GM18507 (cell line): ENCODE results near the gene MPV17L.
"Not testable (repeated sequence)": the region's sequence is repeated elsewhere in the genome, so short reads cannot be mapped to it uniquely, and the experiment has no call there.

Experiments
- DNase-seq: peaks from one replicate; pipeline ENCODE4 v3.0.0; 2011; ENCODE audit warnings: low read depth; ENCODE audit not compliant: insufficient read length; ENCODE audit errors: extremely low spot score
- FAIRE-seq: peaks from 2 replicates; lab custom pipeline; 2011; peaks lifted over from hg19 to GRCh38; lab: Jason Lieb, UNC

MPV17L gene

GRCh38 chr16:15395631-15396508 lies at the start of gene MPV17L:
Gene MPV17L (plus strand): TSS chr16:15395754. CDS start chr16:15395898, 144 bp downstream.
- not testable (repeated sequence) for FAIRE-seq, DNase-seq

GRCh38 chr16:15348721-15349120 lies 46.8 kb upstream of the MPV17L start:
- not testable (repeated sequence) for FAIRE-seq, DNase-seq

DNA sequence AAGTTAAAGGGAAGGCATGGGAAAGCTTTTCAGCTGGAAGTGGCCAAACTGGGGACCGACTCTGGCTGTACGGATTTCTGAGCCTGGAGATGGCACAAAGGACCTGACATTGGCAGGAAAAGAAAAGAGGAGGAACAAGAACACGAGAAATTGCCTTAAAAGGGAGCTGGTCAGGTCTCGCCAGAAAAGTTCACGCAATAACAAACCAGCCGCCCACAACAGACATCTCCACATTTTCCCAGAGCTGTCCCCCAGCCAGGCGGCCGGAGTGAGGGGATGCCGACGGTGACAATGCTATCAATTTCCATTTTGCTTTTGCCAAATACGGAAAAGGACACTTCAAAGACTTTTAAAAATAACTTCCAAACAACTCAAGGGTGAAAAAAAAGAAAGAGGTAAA lies 44.3 kb upstream of the MPV17L start:
- FAIRE-seq, DNase-seq: not testable (repeated sequence)

DNA sequence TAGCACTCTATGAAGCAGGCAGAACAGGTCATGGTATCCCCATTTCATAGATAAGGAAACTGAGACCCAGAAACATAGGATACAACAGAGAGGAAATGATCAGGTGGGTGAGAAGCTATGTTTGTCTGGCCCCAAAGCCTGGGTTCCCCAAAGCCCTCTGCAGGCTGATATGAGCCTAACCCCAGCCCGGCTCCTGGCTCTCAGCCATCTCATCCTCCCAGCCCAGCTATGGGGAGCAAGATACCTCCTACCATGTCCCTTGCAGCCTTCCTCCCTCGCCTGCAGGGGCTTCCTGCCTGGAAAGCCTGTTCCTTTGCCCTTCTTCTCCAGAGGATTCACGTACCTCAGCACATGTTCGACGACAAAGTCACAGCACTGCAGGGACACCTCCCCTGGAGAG lies 43.8 kb upstream of the MPV17L start:
- not testable (repeated sequence) for FAIRE-seq, DNase-seq

DNA sequence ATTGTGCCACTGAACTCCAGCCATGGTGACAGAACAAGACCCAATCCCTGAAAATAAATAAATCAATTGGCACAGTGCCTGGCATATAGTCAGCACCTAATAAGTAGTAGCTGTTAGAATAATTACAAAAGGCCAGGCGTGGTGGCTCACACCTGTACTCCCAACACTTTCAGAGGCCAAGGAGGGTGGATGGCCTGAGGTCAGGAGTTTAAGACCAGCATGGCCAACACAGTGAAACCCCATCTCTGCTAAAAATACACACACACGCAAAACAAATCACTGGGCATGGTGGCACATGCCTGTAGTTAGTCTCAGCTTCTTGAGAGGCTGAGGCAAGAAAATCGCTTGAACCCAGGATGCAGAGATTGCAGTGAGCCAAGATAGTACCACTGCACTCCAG lies 42.7 kb upstream of the MPV17L start:
- not testable (repeated sequence) for DNase-seq, FAIRE-seq

DNA sequence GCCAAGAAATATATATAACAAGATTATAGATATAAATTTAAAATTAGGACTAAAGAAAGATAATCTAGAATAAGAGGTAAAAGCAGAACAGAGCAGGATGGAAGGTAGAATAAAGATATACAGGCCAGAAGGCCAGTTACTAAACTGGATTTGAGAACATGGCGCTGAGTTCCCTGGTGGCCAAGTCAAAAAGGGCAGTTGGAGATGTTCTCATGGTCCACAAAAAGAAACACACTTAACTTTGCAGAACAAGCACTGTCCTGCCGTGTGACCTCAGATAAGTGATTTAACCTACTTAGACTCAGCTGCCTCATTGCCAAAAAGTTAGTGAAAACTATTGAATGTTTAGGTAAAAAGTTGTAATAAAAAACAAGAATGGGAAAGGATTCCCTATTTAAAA lies 40.7 kb upstream of the MPV17L start:
- not testable (repeated sequence) for DNase-seq, FAIRE-seq

DNA sequence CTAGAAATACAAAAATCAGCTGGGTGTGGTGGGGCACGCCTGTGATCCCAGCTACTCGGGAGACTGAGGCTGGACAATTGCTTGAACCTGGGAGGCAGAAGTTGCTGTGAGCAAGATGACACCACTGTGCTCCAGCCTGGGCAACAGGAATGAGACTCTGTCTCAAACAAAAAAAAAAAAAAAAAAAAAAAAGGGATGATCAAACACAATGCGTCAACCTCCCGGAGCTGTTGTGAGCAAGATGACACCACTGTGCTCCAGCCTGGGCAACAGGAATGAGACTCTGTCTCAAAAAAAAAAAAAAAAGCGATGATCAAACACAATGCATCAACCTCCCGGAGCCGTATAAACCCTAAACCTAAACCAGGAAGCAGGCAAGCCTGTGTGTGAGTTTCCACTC lies 38.1 kb upstream of the MPV17L start:
- FAIRE-seq, DNase-seq: not testable (repeated sequence)

GRCh38 chr16:15378194-15378593 lies 17.4 kb upstream of the MPV17L start, which contains the start of gene NPIPA5:
Gene NPIPA5 (minus strand): TSS chr16:15378294. CDS start chr16:15378294, 0 bp downstream.
- not testable (repeated sequence) for DNase-seq, FAIRE-seq

- DNase-seq, FAIRE-seq: not testable (repeated sequence)
These were observed 12.7 kb upstream of the MPV17L start for GRCh38 chr16:15382810-15383209.

DNA sequence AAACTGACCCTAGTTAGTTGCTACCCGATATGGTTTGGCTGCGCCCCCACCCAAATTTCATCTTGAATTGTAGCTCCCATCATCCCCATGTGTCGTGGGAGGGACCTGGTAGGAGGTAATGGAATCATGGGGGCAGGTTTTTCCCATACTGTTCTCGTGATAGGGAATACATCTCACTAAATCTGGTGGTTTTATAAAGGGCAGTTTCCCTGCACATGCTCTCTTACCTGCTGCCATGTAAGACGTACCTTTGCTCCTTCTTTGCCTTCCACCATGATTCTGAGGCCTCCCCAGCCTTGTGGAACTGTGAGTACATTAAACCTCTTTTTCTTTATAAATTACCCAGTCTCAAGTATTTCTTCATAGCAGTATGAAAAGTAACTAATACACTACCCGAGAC lies 7.5 kb upstream of the MPV17L start:
- FAIRE-seq, DNase-seq: not testable (repeated sequence)

GRCh38 chr16:15389916-15390315 lies 5.6 kb upstream of the MPV17L start:
- not testable (repeated sequence) for FAIRE-seq, DNase-seq

- FAIRE-seq: not testable (repeated sequence)
These were observed 2.5 kb upstream of the MPV17L start for GRCh38 chr16:15393025-15393424.

GRCh38 chr16:15396509-15396829 lies 915 bp downstream of the MPV17L start:
- not testable (repeated sequence) for DNase-seq, FAIRE-seq

More at GRCh38 chr16:15393025-15393424, 2.5 kb upstream of the MPV17L start:
- not testable (repeated sequence) for DNase-seq

DNA sequence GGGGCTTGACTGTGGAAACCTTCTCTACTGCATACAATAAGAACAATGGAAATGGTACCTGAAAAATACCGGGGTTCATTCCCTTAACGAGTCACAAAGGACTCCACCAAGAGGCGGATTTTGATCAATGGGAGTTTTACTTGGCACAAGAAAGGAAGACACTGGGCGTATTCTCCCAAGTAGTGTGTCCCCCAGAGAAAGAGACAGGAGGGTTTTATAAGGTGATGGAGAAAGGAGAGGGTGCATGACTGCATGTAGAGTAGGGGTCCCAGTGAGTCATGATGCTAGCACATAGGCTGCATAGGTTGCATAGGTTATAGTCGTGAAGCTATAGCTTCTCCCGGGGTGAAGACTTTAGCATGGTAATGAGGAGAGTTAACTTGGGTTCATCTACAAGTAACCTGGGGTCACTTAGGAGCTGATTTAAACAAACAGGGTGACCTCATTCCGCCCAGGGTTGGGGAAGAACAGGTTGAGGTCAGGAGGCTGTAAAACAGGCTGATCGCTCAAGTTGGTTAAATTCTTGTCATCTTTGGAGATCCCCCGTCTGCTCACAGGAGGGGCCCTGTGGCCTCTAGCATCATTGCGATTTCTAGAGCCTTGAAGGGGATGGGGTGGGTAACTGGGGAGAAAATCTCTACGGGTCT lies 1.5 kb downstream of the MPV17L start:
- DNase-seq (no peak), FAIRE-seq (no peak)

- DNase-seq (no peak), FAIRE-seq (no peak)
These were observed 3.2 kb downstream of the MPV17L start for GRCh38 chr16:15398618-15399316.

DNA sequence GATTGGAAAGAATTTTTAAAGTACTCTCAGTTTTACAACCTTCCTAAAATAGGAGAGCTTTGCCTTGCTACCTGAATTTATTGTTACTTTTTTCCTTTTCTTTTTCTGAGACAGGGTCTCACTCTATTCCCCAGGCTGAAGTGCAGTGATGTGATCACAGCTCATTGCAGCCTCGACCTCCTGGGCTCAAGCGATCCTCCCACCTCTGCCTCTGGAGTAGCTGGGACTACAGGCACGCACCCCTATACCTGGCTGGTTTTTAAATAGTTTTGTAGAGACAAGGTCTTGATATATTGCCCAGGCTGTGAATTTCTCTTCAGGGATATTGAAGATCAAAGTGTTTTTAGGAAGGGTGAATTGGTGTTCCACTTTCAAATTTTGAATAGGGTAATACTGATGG lies 3.8 kb downstream of the MPV17L start:
- FAIRE-seq (no peak), DNase-seq (no peak)

DNA sequence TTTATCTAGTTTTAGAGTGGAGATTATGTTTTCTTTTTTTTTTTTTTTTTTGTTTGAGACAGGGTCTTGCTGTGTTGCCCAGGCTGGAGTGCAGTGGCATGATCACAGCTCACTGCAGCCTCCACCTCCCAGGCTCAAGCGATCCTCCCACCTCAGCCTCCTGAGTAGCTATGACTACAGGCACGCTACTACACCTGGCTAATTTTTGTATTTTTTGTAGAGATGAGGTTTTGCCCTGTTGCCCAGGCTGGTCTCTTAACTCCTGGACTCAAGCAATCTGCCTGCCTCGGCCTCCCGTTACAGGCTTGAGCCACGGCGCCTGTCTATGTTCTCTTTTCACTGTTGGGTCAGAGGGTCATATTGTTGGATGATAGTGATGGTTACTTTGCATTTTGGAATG lies 4.8 kb downstream of the MPV17L start:
- DNase-seq, FAIRE-seq: not testable (repeated sequence)

DNA sequence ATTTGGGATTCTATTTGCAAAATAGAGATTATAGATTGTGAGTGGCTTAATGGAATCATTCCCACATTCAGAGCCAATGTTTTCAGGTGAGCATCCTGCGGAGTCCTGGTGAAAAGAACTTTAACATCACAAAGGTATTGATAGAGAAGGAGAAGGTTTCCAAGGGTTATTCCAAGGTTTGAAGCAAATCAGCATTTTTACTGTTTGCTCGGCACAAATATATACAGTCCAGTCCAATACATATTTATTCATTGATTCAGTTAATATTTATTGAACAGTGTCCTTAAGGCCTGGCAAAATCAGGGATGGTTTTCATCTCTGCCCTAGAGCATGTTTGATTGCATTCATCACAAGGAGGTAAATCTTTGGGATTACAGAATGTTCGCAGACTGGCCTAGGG lies 6.4 kb downstream of the MPV17L start:
- DNase-seq (no peak), FAIRE-seq (no peak)

DNA sequence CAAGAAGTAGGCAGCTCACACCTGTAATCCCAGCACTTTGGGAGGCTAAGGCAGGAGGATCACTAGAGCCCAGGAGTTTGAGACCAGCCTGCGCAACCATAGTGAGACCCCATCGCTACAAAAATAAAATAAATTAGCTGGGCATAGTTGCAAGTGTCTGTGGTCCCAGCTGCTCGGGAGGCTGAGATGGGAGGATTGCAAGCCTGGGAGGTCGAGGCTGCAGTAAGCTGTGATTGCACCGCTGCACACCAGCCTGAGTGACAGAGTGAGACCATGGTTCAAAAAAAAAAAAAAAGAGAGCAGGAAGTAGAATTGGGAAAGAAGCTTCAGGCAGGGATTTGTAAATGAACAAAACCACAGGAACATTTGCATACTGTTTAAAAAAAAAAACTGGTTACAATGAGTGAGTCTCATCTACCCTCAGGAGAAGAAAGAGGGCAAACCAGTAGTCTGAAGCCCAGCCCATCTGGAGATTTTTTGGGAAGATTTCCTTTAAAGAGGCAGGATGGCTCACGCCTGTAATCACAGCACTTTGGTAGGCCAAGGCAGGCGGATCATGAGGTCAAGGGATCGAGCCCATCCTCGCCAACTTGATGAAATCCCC lies 7.9 kb downstream of the MPV17L start:
- DNase-seq: no peak
- FAIRE-seq: no peak
